ENCODE data around the gene KRTAP4-4.

Gene KRTAP4-4

DNA sequence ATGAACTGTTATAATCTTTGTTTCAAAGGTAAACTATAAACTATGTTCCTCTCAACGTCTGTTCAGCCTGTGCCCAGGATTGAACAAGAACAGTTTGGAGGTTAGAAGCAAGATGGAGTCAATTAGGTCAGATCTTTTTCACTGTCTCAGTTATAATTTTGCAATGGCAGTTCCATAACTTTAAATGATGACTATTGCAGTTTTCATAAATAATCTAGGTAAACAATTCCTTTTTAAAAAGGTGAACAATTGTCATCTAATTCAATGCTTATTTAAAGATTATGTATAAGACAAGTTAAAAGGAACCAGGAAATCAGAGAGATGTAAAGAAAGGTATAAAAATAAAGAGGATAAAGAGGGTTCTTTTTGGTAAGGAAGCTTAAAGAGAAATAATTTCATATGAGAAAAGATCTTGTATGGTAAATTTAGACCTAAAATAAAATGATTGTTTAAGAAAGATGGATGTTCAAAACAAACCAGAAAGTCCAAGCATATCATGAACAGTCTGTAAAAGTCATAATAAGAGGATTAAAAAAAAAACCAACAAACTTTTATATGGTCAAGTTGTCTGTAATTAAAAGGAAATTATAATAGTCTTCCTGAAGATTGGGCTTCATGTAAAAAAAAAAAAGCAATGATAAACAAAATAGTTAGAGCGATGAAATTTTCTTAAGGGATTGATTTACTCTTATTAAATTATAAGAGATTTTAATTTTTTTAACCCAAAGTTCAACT lies 49.2 kb downstream of the KRTAP4-4 start:
- DNase-seq (ENCODE audit: low read depth) = no peak

All from stromal cell of bone marrow (primary cell).